GOT3 (cell line): ENCODE results near the gene WNT9B.
"Not testable (repeated sequence)": the region's sequence is repeated elsewhere in the genome, so short reads cannot be mapped to it uniquely, and the experiment has no call there.

Source experiments
- DNase-seq: peaks from one replicate; lab custom pipeline; 2025; ENCODE audit warnings: mixed read lengths; lab: John Stamatoyannopoulos, UW

WNT9B gene

GRCh38 chr17:46911311-46911710 is 59.9 kb downstream of the WNT9B start:
- no peak for DNase-seq

- no peak for DNase-seq
Measured at GRCh38 chr17:46915596-46915995, 64.2 kb downstream of the WNT9B start.

- DNase-seq: no peak
Measured at GRCh38 chr17:46916211-46916610, 64.8 kb downstream of the WNT9B start.

GRCh38 chr17:46916623-46917022 is 65.2 kb downstream of the WNT9B start:
- DNase-seq: no peak

DNA sequence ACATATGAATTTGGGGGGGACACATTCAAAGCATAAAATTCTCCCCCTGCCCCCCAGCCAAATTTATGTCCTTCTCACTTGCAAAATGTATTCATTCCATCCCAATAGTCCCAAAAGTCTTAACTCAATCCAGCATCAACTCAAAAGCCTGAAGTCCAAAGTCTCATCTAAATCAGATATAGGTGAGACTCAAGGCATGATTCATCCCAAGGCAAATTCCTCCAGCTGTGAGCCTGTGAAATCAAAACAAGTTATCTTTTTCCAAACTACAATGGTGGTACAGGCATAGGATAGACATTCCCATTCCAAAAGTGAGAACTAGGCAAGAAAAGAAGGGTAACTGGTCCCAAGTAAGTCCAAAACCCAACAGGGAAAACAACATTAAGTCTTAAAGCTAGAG is 65.7 kb downstream of the WNT9B start:
- DNase-seq: no peak

- DNase-seq: no peak
Measured at GRCh38 chr17:46917516-46917915, 66.1 kb downstream of the WNT9B start.

GRCh38 chr17:46921962-46922361 is 70.6 kb downstream of the WNT9B start:
- DNase-seq: not testable (repeated sequence)

- DNase-seq: no peak
Measured at GRCh38 chr17:46922487-46922803, 71.1 kb downstream of the WNT9B start.

DNA sequence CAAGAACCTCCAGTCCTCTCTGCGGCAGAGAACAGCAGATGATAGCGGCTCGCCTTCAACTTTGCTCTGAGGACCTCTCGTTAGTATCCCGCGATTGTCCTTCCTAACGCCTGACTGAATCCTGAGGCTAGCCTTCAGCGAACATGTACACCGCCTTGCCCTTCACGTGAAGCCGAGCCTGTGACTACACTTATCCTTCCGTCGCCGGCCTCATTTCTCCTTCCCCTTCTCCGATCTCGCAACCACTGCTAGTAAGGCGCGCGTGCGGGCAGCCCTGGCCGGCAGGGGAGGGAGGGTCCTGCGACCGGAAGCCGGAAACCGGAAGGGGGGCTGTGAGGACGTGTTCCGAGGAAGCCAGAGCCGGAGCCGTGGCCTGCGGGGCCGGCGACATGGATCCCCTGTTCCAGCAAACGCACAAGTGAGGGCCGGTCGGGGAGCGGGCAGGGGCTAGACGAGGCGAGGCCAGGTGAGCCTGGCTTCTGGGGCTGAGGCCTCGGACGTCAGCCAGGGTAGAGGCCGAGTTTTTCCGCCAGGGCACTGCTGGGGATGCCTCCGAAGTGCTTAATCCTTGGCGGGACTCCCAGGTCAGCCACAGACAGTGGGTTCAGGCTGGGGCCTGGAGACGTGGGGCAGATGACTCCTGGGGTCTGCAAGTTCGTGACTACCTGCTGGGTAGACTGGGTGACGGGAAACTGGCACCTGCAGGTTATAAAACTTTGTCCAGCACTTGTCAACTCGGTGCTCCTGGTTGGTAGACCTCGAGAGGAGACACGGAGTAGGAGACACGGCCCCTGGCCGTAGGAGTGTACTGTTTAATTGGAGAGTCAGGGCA is 71.6 kb downstream of the WNT9B start, which contains the start of gene GOSR2:
GOSR2 (plus strand) TSS at position 357 of the 832 bp plus-strand sequence; CDS start at position 390, 33 bp downstream.
- DNase-seq: peak; percentile 84

DNA sequence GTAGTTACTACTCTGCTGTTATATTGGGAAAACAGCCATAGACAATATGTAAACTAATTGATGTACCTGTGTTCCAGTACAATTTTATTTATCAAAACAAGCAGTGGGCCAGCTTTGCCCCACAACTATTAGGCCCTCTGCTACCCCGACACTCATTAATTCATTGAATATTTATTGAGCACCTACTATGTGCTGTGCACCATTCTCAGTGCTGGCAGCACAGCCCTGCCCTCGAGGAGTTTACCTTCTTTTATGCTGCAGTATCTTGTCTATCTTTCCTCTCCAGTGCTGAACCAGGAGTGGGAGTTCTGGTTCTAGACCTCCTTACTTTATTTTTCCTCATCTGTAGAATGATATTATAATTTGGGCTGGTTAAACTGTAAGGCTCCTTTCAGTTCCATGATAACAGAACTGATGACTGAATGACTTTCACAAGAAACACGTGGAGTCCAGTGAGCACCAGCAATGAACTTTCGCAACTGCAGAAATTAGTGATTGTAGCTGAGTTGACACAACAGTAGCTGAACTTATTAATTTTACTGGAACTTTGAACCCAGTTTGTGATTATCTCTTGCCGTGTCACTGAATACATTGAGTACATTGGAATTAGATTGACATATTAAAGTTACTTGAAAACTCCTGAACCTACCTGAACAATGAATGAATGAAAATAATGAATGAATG is 73.9 kb downstream of the WNT9B start:
- no peak for DNase-seq

DNA sequence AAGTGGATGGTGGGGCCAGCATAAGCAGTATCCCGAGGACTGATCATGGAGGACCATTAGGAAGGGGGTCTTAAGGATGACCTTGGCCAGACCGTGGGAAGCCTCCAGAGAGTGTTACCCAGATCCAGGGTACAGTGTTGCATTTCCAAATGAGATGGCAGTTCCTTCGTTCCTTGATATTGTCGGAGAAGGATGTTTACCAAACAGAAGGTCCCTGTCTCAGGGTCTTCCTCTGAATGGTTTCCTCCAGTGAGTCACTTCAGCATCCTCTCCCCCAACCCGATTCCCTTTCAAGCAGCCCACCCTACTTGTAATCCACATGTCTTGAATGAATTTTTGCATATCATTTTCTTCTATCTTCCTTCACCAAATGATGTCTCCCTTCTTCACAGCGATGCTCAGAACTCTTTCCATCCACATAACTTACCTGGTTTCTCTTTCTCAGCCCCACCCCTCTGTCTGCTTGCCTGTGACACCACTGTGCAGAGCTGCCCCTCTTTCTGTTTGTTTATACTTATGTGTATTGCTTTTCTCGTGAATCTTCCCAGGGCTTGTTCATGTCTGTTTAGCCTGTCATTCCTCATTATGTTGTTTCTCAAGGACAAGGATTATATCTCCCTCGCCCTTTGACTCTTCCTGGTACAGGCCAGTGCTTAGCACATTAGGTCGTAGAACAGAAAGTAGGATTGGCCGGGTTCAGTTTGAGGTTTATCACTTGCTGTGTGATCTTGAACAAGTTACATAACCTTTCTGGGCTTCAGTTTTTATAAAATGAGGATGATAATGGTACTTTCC is 77.3 kb downstream of the WNT9B start:
- no peak for DNase-seq

GRCh38 chr17:46929413-46929812 is 78.0 kb downstream of the WNT9B start:
- no peak for DNase-seq

- DNase-seq: no peak
Measured at GRCh38 chr17:46930051-46930450, 78.7 kb downstream of the WNT9B start.

DNA sequence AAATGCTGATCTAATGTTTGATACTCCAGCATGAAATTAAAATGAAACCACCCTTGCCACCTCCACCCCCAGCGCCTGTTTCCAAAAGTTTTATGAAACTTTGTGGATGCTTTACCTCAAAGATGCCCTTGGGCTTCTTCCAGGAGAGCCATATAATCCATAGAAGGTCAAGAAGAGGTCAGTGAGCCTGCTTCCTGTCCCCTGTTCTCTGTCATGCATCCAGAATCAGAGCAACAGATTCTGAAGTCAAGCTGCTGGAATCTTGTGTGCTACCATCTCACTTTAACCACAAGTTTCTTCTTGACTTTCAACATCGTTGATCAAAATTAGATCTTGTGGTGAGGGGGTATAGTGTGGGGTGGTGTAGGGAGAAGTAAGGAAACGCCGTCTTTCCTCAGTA is 80.2 kb downstream of the WNT9B start:
- DNase-seq: no peak

GRCh38 chr17:46935658-46936266 is 84.4 kb downstream of the WNT9B start:
- DNase-seq: no peak
